ENCODE measurements around the gene TMTC3.

GRCh38 chr12:88108021-88108420 lies 34.1 kb upstream of the TMTC3 start:
- TF ChIP-seq POLR2A (IDR thresholded peaks at IDR 0.05) (no peak), CTCF (IDR thresholded peaks at IDR 0.05) (no peak)
